Large intestine (tissue), 3 donors: ENCODE measurements around the gene TASP1. TPM values are rescaled to one million over a fixed set of nuclear protein-coding genes. Genes with fewer than 3 reads are reported as not detected.
"Not testable (repeated sequence)": the region's sequence is repeated elsewhere in the genome, so short reads cannot be mapped to it uniquely, and the experiment has no call there.

ENCODE experiments used
- DNase-seq, 2 donors: peaks; one replicate each; pipeline versions ENCODE4 v3.0.0 to v3.0.0-alpha.2; 2013
- H3K27ac ChIP-seq: one replicate; pipeline ENCODE4 v1.5.1; 2013; ENCODE audit warnings: low read length
- H3K27me3 ChIP-seq: 2 replicates; pipeline ENCODE4 v1.6.1; 2013; ENCODE audit warnings: low read length; ENCODE audit not compliant: control insufficient read depth, insufficient read depth
- H3K36me3 ChIP-seq: 2 replicates; pipeline ENCODE4 v1.6.1; 2013; ENCODE audit warnings: low read length; ENCODE audit not compliant: control insufficient read depth, insufficient read depth
- H3K4me1 ChIP-seq: one replicate; pipeline ENCODE4 v1.6.1; 2013; ENCODE audit warnings: low read length; ENCODE audit not compliant: control insufficient read depth, insufficient read depth
- H3K4me3 ChIP-seq: one replicate; pipeline ENCODE4 v1.5.1; 2013; ENCODE audit warnings: low read length
- H3K9me3 ChIP-seq: one replicate; pipeline ENCODE4 v1.6.1; 2013; ENCODE audit warnings: mild to moderate bottlenecking, low read depth, low read length, moderate library complexity; ENCODE audit not compliant: control insufficient read depth
- WGBS: methylation state at CpG from one replicate; pipeline ENCODE4 v1.1.5; 2013; ENCODE audit warnings: low lambda C conversion rate; ENCODE audit not compliant: insufficient coverage; 5-methylcytosine and 5-hydroxymethylcytosine counted together
- polyA plus RNA-seq: library from polyadenylated mRNA; unstranded; fragments of 120-200 nt; gene quantifications from one replicate; pipeline ENCODE4 v1.2.1, GENCODE V29; 2013

TASP1 gene
- polyA plus RNA-seq, 1 donor, result 12.8 TPM

DNA sequence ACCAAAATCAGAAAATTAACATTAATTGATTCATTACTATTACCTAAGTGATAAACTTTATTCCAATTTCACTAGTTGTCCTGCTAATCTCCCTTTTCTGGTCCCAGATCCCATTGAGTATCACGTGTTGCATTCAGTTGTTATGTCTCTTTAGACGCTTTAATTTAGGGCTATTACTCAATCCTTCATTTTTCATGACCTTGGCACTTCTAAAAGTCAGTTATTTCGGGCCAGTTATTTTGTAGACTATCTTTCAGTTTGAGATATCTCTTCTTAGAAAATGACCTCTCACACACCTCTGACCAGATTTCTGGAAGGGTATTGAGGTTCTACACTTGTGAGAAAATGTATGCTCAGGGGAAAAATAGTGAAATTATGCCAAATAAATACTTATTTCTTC is 34.0 kb upstream of the TASP1 start:
- H3K36me3 ChIP-seq, result no peaks in the 10 kb centered on the region
- WGBS, result 92% methylated on average over 3 of the region's 3 CpGs
- no peak for DNase-seq
- no peaks in the 10 kb centered on the region for H3K27me3 ChIP-seq
- no peak overlapping the region for H3K27ac ChIP-seq
- H3K4me1 ChIP-seq, result no peaks in the 10 kb centered on the region
- H3K9me3 ChIP-seq, result no peaks in the 10 kb centered on the region
- no peak overlapping the region for H3K4me3 ChIP-seq

- H3K4me1 ChIP-seq, result no peaks in the 10 kb centered on the region
- H3K36me3 ChIP-seq, result no peaks in the 10 kb centered on the region
- H3K4me3 ChIP-seq, result no peak overlapping the region
- WGBS, result 100% methylated on average over 1 of the region's 1 CpG
- H3K9me3 ChIP-seq, result no peaks in the 10 kb centered on the region
- no peaks in the 10 kb centered on the region for H3K27me3 ChIP-seq
- H3K27ac ChIP-seq, result no peak overlapping the region
- DNase-seq, result no peak
Observed at GRCh38 chr20:13671916-13672378, 33.2 kb upstream of the TASP1 start.

GRCh38 chr20:13671512-13671911 is 32.8 kb upstream of the TASP1 start:
- no peaks in the 10 kb centered on the region for H3K9me3 ChIP-seq
- no peak overlapping the region for H3K4me3 ChIP-seq
- no peaks in the 10 kb centered on the region for H3K4me1 ChIP-seq
- H3K27ac ChIP-seq, result no peak overlapping the region
- no peaks in the 10 kb centered on the region for H3K36me3 ChIP-seq
- H3K27me3 ChIP-seq, result no peaks in the 10 kb centered on the region
- no peak for DNase-seq
- 86% methylated on average over 1 of the region's 2 CpGs for WGBS

DNA sequence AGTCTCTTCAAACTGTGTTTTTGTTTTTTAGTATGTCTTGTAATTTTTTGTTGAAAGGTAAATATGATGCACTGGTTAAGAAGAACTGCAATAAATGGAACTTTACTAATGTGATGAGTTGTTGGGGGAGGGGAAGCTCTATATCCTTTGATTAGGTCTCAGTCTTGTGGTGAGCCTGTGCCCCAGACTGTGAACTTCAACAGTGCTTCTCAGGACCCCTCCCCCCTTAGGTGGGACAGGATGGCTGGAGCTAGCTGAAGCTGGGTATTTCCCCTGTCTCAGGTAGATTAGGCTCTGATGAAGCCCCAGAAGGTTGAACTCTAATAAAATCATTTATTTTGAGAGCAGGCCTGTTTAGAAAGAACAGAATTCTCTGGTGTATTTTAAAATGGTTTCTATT is 31.4 kb upstream of the TASP1 start:
- no peaks in the 10 kb centered on the region for H3K9me3 ChIP-seq
- no peaks in the 10 kb centered on the region for H3K27me3 ChIP-seq
- no peak overlapping the region for H3K4me3 ChIP-seq
- H3K36me3 ChIP-seq, result no peaks in the 10 kb centered on the region
- no peaks in the 10 kb centered on the region for H3K4me1 ChIP-seq
- no peak for DNase-seq
- H3K27ac ChIP-seq, result no peak overlapping the region

GRCh38 chr20:13665709-13666395 is 27.1 kb upstream of the TASP1 start:
- H3K4me3 ChIP-seq, result no peak overlapping the region
- no peak for DNase-seq
- no peaks in the 10 kb centered on the region for H3K36me3 ChIP-seq
- peaks cover 2% of the 10 kb centered on the region for H3K27me3 ChIP-seq
- no CpG with 5 or more reads among the region's 7 CpGs for WGBS
- no peaks in the 10 kb centered on the region for H3K9me3 ChIP-seq
- no peaks in the 10 kb centered on the region for H3K4me1 ChIP-seq
- no peak overlapping the region for H3K27ac ChIP-seq

- no CpG with 5 or more reads among the region's 11 CpGs for WGBS
- Histone ChIP-seq H3K36me3 (no peaks in the 10 kb centered on the region), H3K4me3 (no peak overlapping the region)
Observed at GRCh38 chr20:13661070-13661685, 22.4 kb upstream of the TASP1 start.

DNA sequence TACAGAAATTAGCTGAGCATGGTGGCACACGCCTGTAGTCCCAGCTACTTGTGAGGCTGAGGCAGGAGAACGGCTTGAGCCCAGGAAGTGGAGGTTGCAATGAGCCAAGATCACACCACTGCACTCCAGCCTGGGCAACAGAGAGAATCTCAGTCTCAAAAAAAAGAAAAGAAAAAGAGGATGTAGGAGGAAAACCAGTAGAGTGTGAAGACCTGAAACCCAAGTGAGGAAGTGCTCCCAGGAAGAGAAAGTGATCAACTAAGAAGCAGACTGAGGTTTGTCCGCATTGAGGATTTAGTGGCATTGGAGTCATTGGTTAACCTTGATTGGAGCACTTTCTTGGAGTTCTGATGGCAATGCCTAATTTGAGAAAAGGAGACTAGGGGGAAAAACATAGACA is 20.6 kb upstream of the TASP1 start:
- peaks cover 4% of the 10 kb centered on the region for H3K27me3 ChIP-seq
- no peak for DNase-seq
- H3K4me3 ChIP-seq, result no peak overlapping the region
- WGBS, result no CpG with 5 or more reads among the region's 3 CpGs
- H3K9me3 ChIP-seq, result no peaks in the 10 kb centered on the region
- no peaks in the 10 kb centered on the region for H3K4me1 ChIP-seq
- H3K36me3 ChIP-seq, result no peaks in the 10 kb centered on the region
- H3K27ac ChIP-seq, result no peak overlapping the region

More at GRCh38 chr20:13661070-13661685, 22.4 kb upstream of the TASP1 start:
- Histone ChIP-seq H3K9me3 (no peaks in the 10 kb centered on the region), H3K4me1 (no peaks in the 10 kb centered on the region), H3K27ac (no peak overlapping the region), H3K27me3 (peaks cover 2% of the 10 kb centered on the region)
- DNase-seq, result no peak

DNA sequence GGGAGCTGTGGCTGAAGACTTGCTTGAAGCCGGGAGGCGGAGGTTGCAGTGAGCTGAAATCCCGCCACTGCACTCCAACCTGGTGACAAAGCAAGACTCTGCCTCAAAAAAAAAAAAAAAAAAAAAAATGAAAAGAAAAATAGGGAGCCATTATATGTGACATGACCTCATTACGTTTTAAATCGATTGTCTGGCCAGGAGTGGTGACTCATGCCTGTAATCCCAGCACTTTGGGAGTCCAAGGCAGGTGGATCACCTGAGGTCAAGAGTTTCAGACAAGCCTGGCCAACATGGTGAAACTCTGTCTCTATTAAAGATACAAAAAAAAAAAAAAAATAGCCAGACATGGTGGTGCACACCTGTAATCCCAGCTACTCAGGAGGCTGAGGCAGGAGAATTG is 19.3 kb upstream of the TASP1 start:
- H3K36me3 ChIP-seq, H3K4me1 ChIP-seq, H3K4me3 ChIP-seq, H3K9me3 ChIP-seq, DNase-seq, H3K27me3 ChIP-seq, H3K27ac ChIP-seq: not testable (repeated sequence)
- WGBS, result 60% methylated on average over 1 of the region's 5 CpGs

DNA sequence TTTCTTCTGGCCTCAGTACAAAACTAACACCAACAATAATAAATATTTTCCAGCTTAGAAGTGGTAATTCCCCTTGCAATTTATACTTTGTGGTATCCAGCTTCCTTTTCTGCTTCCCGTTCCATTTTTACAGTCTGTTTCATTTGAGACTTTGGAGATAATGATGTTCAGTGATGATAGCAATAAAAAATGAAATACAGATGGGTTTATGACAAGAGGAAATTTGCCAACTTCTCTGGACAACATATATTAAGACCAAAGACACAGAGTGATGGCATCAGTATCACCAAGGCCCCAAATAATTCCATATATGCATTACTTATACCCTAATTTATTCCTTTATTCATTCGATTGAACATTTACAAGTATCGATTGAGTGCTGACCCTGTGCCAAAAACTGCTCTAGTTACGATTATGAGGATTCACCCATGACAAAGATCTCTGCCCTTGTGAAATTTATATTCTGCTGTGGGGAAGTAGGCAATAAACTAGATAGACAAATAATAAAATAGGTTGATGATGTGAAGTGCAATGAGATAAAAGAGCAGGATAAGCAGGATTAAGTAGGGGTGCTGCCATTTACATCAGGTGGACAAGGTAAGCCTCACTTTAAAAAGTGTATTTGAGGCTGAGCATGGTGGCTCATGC is 18.1 kb upstream of the TASP1 start:
- no peaks in the 10 kb centered on the region for H3K9me3 ChIP-seq
- no peaks in the 10 kb centered on the region for H3K36me3 ChIP-seq
- H3K4me1 ChIP-seq, result no peaks in the 10 kb centered on the region
- H3K27me3 ChIP-seq, result peaks cover 8% of the 10 kb centered on the region
- no peak overlapping the region for H3K4me3 ChIP-seq
- WGBS, result 92% methylated on average over 2 of the region's 4 CpGs
- no peak overlapping the region for H3K27ac ChIP-seq
- DNase-seq, result no peak

GRCh38 chr20:13654463-13655023 is 15.8 kb upstream of the TASP1 start:
- peaks cover 5% of the 10 kb centered on the region for H3K27me3 ChIP-seq
- H3K9me3 ChIP-seq, result no peaks in the 10 kb centered on the region
- WGBS, result no CpG with 5 or more reads among the region's 2 CpGs

More at GRCh38 chr20:13654463-13655023, 15.8 kb upstream of the TASP1 start:
- Histone ChIP-seq H3K27ac (no peak overlapping the region), H3K36me3 (no peaks in the 10 kb centered on the region), H3K4me1 (no peaks in the 10 kb centered on the region), H3K4me3 (no peak overlapping the region)
- no peak for DNase-seq
